Fibroblast of lung (primary cell): ENCODE data around the gene NEURL1.

ENCODE experiments used
- EZH2 ChIP-seq: IDR thresholded peaks from 2 replicates; pipeline ENCODE4 v1.5.1; 2012; ENCODE audit warnings: low read length, control low read depth, mild to moderate bottlenecking; ENCODE audit errors: missing control alignments
- TF ChIP-seq, protein P1 (sequence below), 2 donors: IDR thresholded peaks in 1 of 2; conservative IDR thresholded peaks in 1 of 2; 1 replicate in 1 of 2; 2 replicates in 1 of 2; pipeline ENCODE4 v1.5.1; 2011 to 2012; ENCODE audit warnings: low read length in 2 of 2, control low read depth in 1 of 2, inconsistent platforms in 1 of 2, low read depth in 1 of 2, mild to moderate bottlenecking in 1 of 2

DNA sequence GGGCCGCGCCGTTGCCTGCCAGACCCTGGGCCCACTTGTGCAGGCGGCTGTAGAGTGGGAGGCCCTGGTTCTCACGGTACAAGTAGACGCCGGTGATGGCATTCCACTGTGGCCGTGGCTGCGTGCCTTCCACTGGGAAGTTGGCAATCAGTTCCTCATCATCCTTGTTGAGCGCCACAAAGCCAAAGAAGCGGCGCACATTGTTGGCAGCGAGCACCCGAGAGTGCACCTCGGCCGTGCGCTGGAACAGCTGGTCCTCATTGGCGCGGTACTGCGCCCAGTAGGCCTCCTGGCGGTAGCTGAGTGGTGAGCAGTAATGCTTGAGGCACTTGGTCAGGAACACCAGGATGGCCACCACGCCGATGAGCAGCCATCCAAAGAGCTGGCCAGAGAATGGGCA is 46.3 kb upstream of the NEURL1 start:
- TF ChIP-seq EZH2 = no peak
- TF ChIP-seq, protein P1, sequence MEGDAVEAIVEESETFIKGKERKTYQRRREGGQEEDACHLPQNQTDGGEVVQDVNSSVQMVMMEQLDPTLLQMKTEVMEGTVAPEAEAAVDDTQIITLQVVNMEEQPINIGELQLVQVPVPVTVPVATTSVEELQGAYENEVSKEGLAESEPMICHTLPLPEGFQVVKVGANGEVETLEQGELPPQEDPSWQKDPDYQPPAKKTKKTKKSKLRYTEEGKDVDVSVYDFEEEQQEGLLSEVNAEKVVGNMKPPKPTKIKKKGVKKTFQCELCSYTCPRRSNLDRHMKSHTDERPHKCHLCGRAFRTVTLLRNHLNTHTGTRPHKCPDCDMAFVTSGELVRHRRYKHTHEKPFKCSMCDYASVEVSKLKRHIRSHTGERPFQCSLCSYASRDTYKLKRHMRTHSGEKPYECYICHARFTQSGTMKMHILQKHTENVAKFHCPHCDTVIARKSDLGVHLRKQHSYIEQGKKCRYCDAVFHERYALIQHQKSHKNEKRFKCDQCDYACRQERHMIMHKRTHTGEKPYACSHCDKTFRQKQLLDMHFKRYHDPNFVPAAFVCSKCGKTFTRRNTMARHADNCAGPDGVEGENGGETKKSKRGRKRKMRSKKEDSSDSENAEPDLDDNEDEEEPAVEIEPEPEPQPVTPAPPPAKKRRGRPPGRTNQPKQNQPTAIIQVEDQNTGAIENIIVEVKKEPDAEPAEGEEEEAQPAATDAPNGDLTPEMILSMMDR (conservative IDR thresholded peaks at IDR 0.05 in 1 of 2, IDR thresholded peaks at IDR 0.05 in 1 of 2; ENCODE audit: low read depth in 1 of 2, low read length in 2 of 2) = no peak
